Progenitor cell of endocrine pancreas (in vitro differentiated cells): ENCODE results near the gene ACP1. TPM values are rescaled to one million over a fixed set of nuclear protein-coding genes. Genes with fewer than 3 reads are reported as not detected.

Source experiments
- DNase-seq: peaks from one replicate; pipeline ENCODE4 v3.0.0; 2021; ENCODE audit warnings: low spot score; ENCODE audit not compliant: unreplicated experiment
- H3K27ac Mint-ChIP-seq: 2 replicates; pipeline ENCODE4 v1.8.0; 2021; ENCODE audit warnings: mild to moderate bottlenecking, moderate library complexity, mixed read lengths
- H3K27me3 Mint-ChIP-seq: 2 replicates; pipeline ENCODE4 v1.8.0; 2021; ENCODE audit warnings: mixed read lengths
- H3K36me3 Mint-ChIP-seq: 2 replicates; pipeline ENCODE4 v1.8.0; 2022; ENCODE audit warnings: mixed read lengths; ENCODE audit not compliant: insufficient read depth
- H3K4me1 Mint-ChIP-seq: 2 replicates; pipeline ENCODE4 v1.8.0; 2021; ENCODE audit warnings: low read depth, mixed read lengths
- H3K4me3 Mint-ChIP-seq: 2 replicates; pipeline ENCODE4 v1.8.0; 2021; ENCODE audit warnings: low read depth, mild to moderate bottlenecking, moderate library complexity, mixed read lengths
- H3K9me3 Mint-ChIP-seq: 2 replicates; pipeline ENCODE4 v1.8.0; 2021; ENCODE audit warnings: low read depth, mixed read lengths
- CTCF ChIP-seq: fragments of 200-600 bp; sonication (generic); IDR thresholded peaks from one replicate; pipeline ENCODE4 v1.5.0; 2021; ENCODE audit warnings: antibody characterized with exemption, mild to moderate bottlenecking; ENCODE audit not compliant: unreplicated experiment
- total RNA-seq: library from RNA; stranded (reverse); gene quantifications from 2 replicates; pipeline ENCODE4 v1.2.1, GENCODE V29; 2021

The ACP1 gene
- total RNA-seq, 1 donor from 2014 or later: 111 TPM

GRCh38 chr2:279366-279765 lies 14.6 kb downstream of the ACP1 start:
- H3K9me3 Mint-ChIP-seq: no peaks in the 10 kb centered on the region
- peaks cover 13% of the 10 kb centered on the region for H3K36me3 Mint-ChIP-seq
- H3K4me1 Mint-ChIP-seq: no peaks in the 10 kb centered on the region
- no peak overlapping the region for H3K27ac Mint-ChIP-seq
- TF ChIP-seq CTCF: no peak
- H3K27me3 Mint-ChIP-seq: no peaks in the 10 kb centered on the region
- no peak overlapping the region for H3K4me3 Mint-ChIP-seq
- no peak for DNase-seq

GRCh38 chr2:279956-280649 lies 15.4 kb downstream of the ACP1 start:
- Mint-ChIP-seq H3K4me1 (no peaks in the 10 kb centered on the region), H3K27me3 (peaks cover 7% of the 10 kb centered on the region), H3K36me3 (peaks cover 13% of the 10 kb centered on the region), H3K9me3 (no peaks in the 10 kb centered on the region), H3K4me3 (no peak overlapping the region), H3K27ac (no peak overlapping the region)
- no peak for DNase-seq
- TF ChIP-seq CTCF: no peak

GRCh38 chr2:280650-281110 lies 15.9 kb downstream of the ACP1 start:
- TF ChIP-seq CTCF: no peak
- no peak for DNase-seq
- H3K27me3 Mint-ChIP-seq: peaks cover 13% of the 10 kb centered on the region
- no peaks in the 10 kb centered on the region for H3K4me1 Mint-ChIP-seq
- H3K36me3 Mint-ChIP-seq: peaks cover 13% of the 10 kb centered on the region
- no peak overlapping the region for H3K4me3 Mint-ChIP-seq
- peak overlapping the region; percentile 14 for H3K27ac Mint-ChIP-seq
- H3K9me3 Mint-ChIP-seq: no peaks in the 10 kb centered on the region

- Mint-ChIP-seq H3K4me1 (no peaks in the 10 kb centered on the region), H3K9me3 (no peaks in the 10 kb centered on the region), H3K36me3 (peaks cover 13% of the 10 kb centered on the region), H3K27ac (no peak overlapping the region), H3K4me3 (no peak overlapping the region), H3K27me3 (peaks cover 20% of the 10 kb centered on the region)
- TF ChIP-seq CTCF: no peak
- no peak for DNase-seq
Observed at GRCh38 chr2:281381-281780, 16.6 kb downstream of the ACP1 start.

GRCh38 chr2:282371-283263 lies 17.9 kb downstream of the ACP1 start:
- no peak for DNase-seq
- Mint-ChIP-seq H3K4me3 (no peak overlapping the region), H3K36me3 (peaks cover 8% of the 10 kb centered on the region), H3K4me1 (peaks cover 4% of the 10 kb centered on the region), H3K27ac (no peak overlapping the region), H3K9me3 (no peaks in the 10 kb centered on the region), H3K27me3 (peaks cover 28% of the 10 kb centered on the region)
- TF ChIP-seq CTCF: no peak
